Keratinocyte (primary cell): ENCODE data around the gene PEX11A.

Experiments
- EZH2 ChIP-seq: IDR thresholded peaks from one replicate; pipeline ENCODE4 v1.6.1; 2012; ENCODE audit warnings: inconsistent platforms, mild to moderate bottlenecking, low read length, moderate library complexity
- TF ChIP-seq, protein P1 (sequence below), 3 experiments: IDR thresholded peaks in 1 of 3; conservative IDR thresholded peaks in 1 of 3; optimal IDR thresholded peaks in 1 of 3; 2 replicates in 2 of 3; 3 replicates in 1 of 3; pipeline versions ENCODE3 to v1.5.1; 2011; ENCODE audit warnings: low read length in 3 of 3, mild to moderate bottlenecking in 3 of 3, moderate library complexity in 2 of 3, control low read depth in 1 of 3, inconsistent platforms in 1 of 3; ENCODE audit not compliant: insufficient read depth in 2 of 3; ENCODE audit errors: extremely low read depth in 1 of 3

DNA sequence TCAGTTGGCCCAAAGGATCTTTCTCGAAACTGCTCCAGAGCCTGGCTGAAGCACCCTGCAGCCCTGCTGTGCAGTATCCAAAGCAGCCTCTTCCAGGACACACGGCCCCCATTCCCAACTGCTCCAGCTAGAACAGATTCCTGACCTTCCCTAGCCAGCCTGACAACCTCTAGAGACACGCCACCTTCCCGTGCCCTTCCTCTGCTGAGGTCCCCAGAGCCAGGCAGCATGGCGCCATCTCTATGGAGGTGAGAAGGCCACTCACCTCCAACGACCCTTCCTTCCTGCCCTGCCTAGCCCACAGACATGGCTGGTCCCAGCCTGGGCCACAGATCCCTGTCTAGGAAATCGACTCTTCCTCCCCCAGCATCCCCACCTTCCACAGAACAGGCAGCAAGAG, 38.4 kb downstream of the PEX11A start:
- TF ChIP-seq, protein P1, sequence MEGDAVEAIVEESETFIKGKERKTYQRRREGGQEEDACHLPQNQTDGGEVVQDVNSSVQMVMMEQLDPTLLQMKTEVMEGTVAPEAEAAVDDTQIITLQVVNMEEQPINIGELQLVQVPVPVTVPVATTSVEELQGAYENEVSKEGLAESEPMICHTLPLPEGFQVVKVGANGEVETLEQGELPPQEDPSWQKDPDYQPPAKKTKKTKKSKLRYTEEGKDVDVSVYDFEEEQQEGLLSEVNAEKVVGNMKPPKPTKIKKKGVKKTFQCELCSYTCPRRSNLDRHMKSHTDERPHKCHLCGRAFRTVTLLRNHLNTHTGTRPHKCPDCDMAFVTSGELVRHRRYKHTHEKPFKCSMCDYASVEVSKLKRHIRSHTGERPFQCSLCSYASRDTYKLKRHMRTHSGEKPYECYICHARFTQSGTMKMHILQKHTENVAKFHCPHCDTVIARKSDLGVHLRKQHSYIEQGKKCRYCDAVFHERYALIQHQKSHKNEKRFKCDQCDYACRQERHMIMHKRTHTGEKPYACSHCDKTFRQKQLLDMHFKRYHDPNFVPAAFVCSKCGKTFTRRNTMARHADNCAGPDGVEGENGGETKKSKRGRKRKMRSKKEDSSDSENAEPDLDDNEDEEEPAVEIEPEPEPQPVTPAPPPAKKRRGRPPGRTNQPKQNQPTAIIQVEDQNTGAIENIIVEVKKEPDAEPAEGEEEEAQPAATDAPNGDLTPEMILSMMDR (optimal IDR thresholded peaks at IDR 0.05 in 1 of 3, IDR thresholded peaks at IDR 0.05 in 1 of 3, conservative IDR thresholded peaks at IDR 0.05 in 1 of 3; ENCODE audit: extremely low read depth in 1 of 3, insufficient read depth in 2 of 3, low read length in 3 of 3): no peak
- no peak for TF ChIP-seq EZH2
